Inflammatory macrophage (primary cell): ENCODE measurements around the gene AFF3.
"Not testable (repeated sequence)": the region's sequence is repeated elsewhere in the genome, so short reads cannot be mapped to it uniquely, and the experiment has no call there.

Experiments
- DNase-seq, 2 donors: peaks; one replicate each; pipeline ENCODE4 v3.0.0-alpha.2; 2020 to 2022

AFF3 gene

DNA sequence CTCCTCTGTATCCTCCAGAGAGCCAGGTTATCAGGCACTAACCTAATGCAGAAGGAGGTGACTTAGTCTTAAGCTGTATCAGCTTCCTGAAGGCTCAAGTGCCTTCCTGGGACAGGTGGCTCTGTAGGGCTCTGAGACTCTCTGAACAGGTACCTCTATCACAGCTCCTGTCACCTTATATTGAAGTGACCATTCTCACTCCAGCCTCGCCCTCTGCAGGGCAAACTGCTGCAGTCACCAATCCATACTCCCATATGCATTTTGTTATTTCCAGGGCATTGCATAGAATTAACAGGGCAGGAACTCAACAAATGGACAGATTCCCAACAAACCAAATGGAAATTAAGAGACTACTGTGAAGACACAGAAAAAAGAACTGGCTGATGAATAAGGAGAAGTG is 449.6 kb downstream of the AFF3 start:
- no peak for DNase-seq

DNA sequence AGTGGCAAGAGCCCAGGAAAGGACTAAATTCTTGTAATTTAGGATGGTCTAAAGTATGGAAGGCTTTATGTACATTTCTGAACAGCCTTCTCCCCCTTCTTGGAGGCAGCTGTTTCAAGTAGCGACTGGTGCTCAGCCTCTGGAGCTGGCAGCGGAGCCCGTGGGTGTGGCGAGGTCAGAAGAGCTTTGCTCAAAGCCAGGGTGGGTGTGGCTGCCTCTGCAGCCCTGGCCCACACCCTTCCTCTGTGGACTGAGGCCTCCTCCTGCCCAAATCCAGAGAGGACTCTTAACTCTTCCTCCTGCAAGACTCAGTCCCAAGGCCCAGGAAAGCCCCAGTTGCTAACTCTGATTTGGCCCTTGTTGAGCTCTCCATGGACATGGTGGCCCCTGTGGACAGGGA is 450.5 kb downstream of the AFF3 start:
- DNase-seq: peak; percentile 63 to 68

- peak in 1 of 2 donors; percentile 8 for DNase-seq
Measured at GRCh38 chr2:99689145-99689742, 453.1 kb downstream of the AFF3 start.

- no peak for DNase-seq
Measured at GRCh38 chr2:99688699-99689098, 453.7 kb downstream of the AFF3 start.

DNA sequence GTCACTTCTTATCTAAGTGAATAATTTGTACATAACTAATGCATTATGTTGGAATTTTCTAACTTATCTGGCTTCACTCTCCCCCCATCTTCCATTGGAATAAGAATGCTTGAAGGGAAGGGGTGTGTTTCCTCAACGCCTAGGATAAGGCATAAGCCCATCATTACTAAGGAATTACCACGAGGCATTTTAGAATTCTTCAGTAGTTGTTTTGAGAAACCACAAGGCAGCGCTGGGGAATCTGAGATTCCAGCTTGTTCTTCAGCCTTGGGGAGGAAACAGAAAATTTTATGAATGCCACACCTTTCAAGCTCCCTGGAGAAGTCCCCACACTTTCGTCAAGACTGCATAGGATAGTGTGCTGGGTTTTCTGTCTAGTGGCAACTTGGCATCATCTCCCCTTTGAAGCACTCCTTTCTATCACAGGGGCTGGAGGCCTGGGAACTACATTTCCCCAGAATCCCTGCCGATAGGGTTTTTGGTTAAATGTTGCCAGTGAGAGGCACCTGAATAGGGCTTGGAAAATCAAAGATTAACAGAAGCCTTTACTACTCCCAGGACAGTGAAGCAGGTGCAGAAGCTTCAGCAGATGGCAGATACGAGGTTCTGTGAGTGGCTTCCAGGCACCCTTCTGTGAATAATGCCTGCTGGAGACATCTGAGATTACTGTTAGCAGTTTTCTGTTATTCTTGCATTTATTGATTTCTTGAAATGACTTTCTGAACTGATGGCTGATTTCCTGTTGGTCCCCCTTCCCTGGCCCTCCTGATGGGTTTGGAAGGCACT is 459.9 kb downstream of the AFF3 start:
- no peak for DNase-seq

DNA sequence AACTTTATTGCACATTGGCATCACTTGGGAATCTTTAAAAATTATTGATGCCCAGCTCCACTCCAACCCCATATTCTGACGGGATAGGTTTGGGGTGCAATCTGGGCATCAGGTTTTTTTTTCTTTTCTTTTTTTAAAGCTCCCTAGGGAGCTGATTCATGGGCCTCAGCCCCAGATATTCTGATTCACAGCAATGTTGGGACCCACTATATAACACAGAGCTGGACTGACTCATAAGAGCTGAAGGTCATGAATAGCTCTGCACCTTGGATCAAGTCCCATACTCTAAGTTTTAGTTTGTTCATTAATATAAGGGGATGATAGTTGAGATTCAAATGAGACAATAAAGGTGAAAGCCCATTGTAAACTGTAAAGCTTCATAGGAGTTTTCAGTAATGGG is 461.4 kb downstream of the AFF3 start:
- DNase-seq: no peak

GRCh38 chr2:99679518-99679917 is 462.9 kb downstream of the AFF3 start:
- DNase-seq: peak; percentile 63 to 85

GRCh38 chr2:99678625-99679024 is 463.8 kb downstream of the AFF3 start:
- no peak for DNase-seq

GRCh38 chr2:99677814-99678213 is 464.6 kb downstream of the AFF3 start:
- no peak for DNase-seq

DNA sequence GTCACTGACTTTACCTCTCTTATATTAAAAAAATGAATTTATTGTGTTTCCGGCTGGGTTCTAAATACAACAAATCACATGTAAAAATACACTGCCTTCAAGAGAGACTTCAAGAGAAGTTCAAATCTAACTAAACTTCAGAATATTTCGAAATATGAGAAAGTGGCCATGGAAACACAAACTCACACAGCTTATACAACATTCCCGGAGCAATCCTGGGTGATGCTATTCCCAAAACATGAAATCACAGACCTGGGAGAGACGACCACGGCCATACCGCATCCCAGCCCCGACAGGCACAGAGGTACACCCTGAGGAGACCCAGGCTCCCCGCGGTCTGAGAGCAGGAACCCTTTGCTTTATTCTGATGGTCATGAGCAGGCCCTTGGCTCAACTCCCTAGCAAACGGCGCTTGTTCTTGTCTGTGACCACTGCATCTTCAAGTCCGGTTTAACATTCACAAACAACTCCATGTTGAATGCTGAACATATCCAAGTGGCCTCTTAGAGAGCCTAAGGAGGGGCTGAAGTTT is 467.2 kb downstream of the AFF3 start:
- DNase-seq: no peak

DNA sequence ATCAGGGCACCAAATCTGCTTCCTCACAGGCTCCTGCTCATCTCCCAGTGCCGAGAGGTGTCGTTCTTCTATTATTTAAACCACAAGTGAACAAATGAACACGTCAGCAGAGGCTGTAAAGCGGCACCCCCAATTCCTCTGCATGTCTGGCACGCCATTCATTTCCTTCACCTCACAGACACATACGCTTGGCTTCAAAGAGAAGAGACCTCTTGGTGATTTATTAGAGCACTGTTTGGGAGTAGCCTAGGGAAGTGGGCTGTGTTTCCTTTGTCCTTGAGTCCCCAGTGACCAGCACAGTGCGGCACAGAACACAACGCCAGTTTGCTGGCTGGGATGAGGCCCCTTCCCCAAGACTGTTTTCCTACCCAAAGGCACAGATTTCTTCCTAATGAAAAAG is 468.3 kb downstream of the AFF3 start:
- no peak for DNase-seq

DNA sequence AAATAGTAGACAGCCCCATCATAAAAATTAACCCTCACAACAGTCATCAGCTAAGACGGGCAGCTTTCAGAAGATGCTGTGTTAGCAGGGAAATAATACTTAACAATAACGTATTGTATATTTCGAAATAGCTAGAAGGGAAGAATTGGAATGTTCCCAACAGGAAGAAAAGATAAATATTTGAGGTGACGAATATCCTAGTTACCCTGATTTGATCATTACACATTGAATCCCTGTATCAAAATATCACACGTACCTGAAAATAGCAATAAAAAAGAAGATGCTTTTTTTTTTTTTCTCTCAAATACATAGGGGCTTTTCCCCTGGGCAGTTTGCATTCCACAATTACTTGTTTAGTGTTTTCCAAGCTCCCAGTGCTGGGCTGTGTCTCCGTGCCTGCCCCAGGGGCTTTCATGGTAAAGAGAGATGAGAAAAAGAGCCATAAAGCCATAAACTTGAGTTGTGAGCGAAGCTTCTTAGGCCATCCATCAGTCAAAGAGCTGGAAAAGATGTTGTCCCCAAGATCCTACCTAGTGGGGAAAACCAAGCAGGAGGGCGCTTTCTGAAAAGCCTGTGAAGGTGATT is 469.5 kb downstream of the AFF3 start:
- DNase-seq: no peak

DNA sequence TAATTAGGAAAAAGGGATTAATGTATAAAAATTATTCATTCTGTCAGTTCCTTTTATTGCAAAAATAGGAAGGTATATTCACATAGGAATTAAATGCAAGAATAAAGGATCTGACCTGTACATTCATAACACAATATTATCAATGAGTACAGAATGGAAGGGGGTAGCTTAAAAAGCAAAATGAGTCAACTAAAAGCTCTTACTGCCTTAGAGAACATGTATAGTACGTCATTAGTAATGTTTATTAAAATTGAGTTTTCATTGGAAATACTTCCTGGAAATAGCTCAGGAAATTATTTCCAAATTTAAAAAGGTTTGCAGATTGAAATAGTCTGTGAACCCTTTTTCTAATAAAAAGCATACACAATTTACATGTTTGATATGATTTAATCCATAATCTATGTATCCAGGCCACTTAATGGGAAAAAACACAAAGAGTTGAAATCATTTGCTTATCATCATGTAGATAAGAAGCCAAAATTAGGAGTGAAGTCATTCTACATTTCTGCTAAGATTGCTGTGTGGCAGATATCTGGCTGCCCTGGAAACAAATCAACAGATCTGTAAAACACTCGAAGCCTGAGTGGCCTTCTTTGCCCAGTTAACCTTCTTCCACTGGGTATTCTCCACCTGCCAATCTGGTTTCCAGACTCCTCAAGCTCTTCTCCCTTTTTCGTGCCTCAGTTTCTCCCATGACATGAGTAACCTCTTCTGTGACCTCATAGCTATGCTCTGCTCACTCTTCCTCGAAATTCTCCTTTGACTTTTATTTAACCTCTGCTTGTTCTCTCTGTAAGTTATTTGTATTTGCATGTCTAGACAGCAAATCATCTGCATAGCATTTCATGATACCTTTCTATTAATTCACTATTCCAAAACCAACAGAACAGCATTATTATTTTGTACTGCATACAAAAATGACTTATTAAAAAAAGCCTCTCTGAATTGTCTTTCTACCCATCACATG is 471.3 kb downstream of the AFF3 start:
- DNase-seq: no peak

- no peak for DNase-seq
Measured at GRCh38 chr2:99666256-99666655, 476.1 kb downstream of the AFF3 start.

DNA sequence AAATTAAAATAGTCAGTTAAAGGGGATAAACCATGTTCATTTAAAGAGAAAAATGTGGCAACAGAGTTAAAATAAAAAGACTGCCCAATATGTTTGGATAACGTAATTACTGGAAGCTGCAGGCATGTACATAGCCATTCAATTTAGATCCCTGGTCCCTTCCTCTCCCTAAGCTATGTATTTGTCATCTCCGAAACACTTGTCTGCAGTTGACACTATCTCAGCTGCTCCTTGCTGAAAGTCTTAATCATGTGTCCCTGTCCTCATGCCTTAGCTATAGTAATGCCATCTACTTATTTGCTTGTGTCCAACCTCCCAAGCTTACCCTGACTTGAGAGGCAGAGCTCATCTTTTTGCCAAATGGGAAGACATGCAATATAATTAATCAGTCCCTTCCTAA is 478.7 kb downstream of the AFF3 start:
- DNase-seq: no peak

DNA sequence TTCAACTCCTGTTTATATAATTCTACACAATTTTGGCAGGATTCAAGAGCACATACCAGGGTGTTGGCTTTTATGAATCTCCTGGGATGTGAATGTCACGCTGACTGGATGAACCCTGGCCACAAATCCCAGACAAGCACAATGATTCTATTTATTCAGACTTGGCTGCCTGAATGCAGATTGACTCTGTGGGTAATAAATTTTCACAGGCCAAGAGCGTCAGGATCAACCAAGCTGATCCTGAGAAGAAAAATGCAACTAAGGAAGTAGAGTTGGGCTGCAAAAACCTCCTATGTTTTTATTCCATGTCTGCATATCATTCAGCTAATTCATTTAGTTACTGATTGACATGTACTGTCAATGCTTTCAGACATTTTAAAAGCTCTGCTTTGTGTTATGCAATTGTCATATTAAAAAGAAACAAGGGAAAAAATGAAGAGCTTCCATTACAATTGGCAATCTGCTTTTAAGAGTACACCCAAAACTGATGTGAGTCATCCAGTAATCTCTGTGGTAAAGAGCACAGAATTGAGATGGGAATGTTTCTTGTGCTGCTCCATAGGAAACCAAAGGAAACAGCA is 479.5 kb downstream of the AFF3 start:
- DNase-seq: no peak

- DNase-seq: not testable (repeated sequence)
Measured at GRCh38 chr2:99661761-99662160, 480.6 kb downstream of the AFF3 start.

DNA sequence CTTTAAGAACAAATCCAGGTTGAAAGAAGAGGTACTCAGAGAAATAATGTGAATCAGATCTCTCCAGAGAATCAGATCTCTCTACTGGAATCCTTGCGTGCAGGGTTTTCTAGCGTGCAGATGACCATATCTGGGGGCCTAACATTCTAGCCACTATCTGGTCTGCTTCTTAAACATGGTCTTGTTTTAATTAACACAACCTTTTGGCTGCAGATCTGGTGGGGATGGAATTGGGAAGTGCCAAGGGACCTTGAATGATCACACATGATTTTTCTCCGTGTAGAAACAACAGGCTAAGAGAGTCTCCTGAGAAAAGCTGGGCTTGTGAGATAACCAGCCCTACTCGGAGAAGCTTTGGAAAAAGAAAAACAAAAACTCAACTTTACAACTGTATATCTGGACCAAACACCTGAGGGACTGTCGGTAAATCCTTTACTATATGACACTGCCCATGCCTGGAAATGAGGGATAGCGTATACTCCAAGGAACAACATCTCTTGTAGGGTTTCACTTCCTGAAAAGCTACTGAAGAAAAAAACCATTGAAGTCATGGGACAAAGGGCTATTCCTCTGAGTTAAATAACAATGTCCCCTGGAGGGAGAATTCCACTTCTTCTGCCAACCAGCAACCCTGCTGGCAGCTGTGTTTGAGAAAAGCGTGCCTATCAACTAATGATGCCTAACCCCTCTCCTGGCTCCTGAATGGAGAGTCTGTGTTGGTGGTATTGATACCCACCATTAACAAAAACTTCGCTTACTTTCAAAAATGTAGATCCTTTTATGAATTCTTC is 481.6 kb downstream of the AFF3 start:
- DNase-seq: peak; percentile 34 to 59

- DNase-seq: peak in 1 of 2 donors; percentile 11
Measured at GRCh38 chr2:99659874-99660273, 482.5 kb downstream of the AFF3 start.

- DNase-seq: no peak
Measured at GRCh38 chr2:99657691-99658258, 484.6 kb downstream of the AFF3 start.

DNA sequence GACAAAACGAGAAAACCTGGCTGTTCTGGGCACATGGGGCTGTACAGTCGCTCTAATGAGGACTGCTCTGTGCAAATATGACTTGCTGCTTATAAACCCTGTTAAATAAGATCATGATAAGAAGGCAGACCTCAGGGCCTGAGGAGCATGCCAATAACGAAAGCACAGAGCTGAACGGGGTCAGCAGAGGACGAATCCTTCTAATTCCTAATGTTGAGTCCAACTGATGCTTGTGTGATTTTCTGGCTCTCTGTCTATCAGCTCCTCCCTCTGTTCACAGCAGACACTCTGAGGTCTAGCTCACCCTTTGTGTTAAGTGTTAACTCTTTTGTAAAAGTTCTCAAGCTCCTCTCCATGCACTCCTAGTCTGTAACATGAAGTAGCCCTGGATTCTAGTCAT is 485.4 kb downstream of the AFF3 start:
- DNase-seq: no peak
